ENCODE measurements around the gene CCSER1. TPM values are rescaled to one million over a fixed set of nuclear protein-coding genes. Genes with fewer than 3 reads are reported as not detected.

CCSER1 gene
- total RNA-seq, 2 donors from 2014 or later, result 1.5 to 2.7 TPM

DNA sequence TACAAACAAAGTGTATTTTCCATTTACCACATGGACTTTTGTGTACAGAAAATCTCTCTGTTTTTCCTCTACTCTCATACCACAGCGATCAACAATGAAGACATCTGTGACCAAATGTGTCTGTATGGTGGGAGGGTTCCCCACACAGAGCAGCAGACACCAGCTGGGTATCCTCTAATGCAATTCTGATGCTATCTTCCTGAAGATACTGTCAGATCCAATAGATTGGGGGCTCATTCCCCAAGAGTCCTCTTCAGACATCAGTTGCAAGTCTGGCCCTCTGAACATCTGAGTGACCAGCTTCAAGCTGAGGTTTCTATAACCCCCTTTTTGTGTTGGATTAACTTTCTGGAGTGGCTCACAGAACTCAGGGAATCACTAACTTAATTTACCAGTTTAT lies 659.4 kb downstream of the CCSER1 start:
- Histone ChIP-seq H3K4me1 (ENCODE audit: control insufficient read depth in 1 of 2, low read depth in 2 of 2) (no peaks in the 10 kb centered on the region), H3K27ac (no peak overlapping the region), H3K4me3 (no peak overlapping the region)

DNA sequence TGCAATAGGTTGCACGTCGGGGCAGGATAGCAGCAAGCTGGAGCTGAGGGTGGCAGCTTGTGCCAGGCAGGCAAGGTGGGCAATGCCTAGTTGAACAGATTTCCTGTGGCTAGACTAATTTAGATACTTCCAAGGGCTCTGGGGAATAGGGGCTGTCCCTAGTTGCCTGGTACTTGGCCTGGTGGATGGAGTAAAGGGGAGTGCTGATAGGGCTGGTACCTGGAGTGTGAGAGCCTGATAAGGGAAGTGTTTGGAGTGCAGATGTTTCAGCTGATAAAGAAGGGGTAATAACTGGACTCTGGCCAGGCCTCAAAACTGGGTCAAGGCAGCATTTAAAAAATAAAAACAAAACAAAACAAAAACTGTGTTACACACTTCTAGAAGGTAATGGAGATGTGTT lies 665.5 kb downstream of the CCSER1 start:
- TF ChIP-seq, protein P1, sequence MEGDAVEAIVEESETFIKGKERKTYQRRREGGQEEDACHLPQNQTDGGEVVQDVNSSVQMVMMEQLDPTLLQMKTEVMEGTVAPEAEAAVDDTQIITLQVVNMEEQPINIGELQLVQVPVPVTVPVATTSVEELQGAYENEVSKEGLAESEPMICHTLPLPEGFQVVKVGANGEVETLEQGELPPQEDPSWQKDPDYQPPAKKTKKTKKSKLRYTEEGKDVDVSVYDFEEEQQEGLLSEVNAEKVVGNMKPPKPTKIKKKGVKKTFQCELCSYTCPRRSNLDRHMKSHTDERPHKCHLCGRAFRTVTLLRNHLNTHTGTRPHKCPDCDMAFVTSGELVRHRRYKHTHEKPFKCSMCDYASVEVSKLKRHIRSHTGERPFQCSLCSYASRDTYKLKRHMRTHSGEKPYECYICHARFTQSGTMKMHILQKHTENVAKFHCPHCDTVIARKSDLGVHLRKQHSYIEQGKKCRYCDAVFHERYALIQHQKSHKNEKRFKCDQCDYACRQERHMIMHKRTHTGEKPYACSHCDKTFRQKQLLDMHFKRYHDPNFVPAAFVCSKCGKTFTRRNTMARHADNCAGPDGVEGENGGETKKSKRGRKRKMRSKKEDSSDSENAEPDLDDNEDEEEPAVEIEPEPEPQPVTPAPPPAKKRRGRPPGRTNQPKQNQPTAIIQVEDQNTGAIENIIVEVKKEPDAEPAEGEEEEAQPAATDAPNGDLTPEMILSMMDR (IDR thresholded peaks at IDR 0.05), result no peak
- Histone ChIP-seq H3K4me1 (ENCODE audit: control insufficient read depth in 1 of 2, low read depth in 2 of 2) (no peaks in the 10 kb centered on the region), H3K4me3 (no peak overlapping the region), H3K36me3 (no peaks in the 10 kb centered on the region), H3K27ac (no peak overlapping the region), H3K27me3 (replicated peaks; ENCODE audit: insufficient read depth) (no peaks in the 10 kb centered on the region), H3K9me3 (no peaks in the 10 kb centered on the region)
- no peak for DNase-seq (ENCODE audit: low spot score)
- no peak for ATAC-seq (ENCODE audit: insufficient number of reproducible peaks, low FRiP score, low read depth)

More for the DNA sequence above, 659.4 kb downstream of the CCSER1 start:
- TF ChIP-seq, protein P1 (IDR thresholded peaks at IDR 0.05), result no peak
- no peaks in the 10 kb centered on the region for H3K36me3 ChIP-seq
- no peaks in the 10 kb centered on the region for H3K27me3 ChIP-seq (replicated peaks; ENCODE audit: insufficient read depth)
- no peaks in the 10 kb centered on the region for H3K9me3 ChIP-seq
- ATAC-seq (ENCODE audit: insufficient number of reproducible peaks, low FRiP score, low read depth) (no peak), DNase-seq (ENCODE audit: low spot score) (no peak)

DNA sequence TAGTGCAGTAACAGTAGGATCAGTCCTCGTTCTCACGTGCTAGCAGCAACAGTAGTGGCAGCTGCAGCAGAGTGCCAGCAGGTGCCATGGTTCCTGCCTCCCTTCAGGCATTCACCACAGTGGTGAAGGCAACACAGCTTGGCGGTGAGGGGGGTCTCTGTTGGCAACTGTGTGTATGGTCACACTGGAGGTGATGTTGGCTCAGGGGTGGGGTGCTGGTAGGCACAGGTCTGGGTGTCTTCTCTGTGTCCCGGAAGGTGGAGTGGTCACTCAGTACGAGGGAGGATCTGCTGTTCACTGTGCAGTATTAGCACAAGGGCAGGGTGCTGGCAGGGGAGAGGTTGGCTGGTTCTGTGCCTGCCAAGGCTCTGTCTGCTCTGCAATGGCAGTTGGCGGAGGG lies 671.8 kb downstream of the CCSER1 start:
- no peak for ATAC-seq (ENCODE audit: insufficient number of reproducible peaks, low FRiP score, low read depth)
- DNase-seq (ENCODE audit: low spot score), result no peak
- H3K27me3 ChIP-seq (replicated peaks; ENCODE audit: insufficient read depth), result no peaks in the 10 kb centered on the region
- no peaks in the 10 kb centered on the region for H3K9me3 ChIP-seq
- no peak overlapping the region for H3K27ac ChIP-seq
- no peaks in the 10 kb centered on the region for H3K36me3 ChIP-seq
- H3K4me3 ChIP-seq, result no peak overlapping the region
- H3K4me1 ChIP-seq (ENCODE audit: control insufficient read depth in 1 of 2, low read depth in 2 of 2), result no peaks in the 10 kb centered on the region
- TF ChIP-seq, protein P1 (IDR thresholded peaks at IDR 0.05), result no peak

DNA sequence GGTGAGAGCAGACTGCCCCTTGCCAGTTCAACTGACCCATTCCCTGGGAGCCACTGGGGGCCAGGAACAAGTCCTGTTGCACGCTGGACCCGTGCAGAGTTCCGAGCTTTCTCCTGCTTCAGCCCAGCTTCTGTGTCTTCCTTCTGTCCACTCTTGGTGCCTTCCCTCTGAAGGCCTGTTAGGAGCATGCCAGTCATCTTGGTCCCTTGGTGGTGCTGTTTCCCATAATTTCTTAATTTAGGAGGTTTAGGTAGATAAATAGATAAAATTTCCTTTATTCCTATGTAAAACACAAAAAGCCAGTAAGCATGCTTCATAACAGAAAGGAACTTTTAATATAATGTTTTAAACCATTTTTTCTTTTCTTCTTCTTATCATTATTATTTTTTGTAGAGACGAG lies 672.7 kb downstream of the CCSER1 start:
- Histone ChIP-seq H3K27ac (no peak overlapping the region), H3K4me3 (no peak overlapping the region), H3K27me3 (replicated peaks; ENCODE audit: insufficient read depth) (no peaks in the 10 kb centered on the region), H3K9me3 (no peaks in the 10 kb centered on the region), H3K36me3 (no peaks in the 10 kb centered on the region), H3K4me1 (ENCODE audit: control insufficient read depth in 1 of 2, low read depth in 2 of 2) (no peaks in the 10 kb centered on the region)
- ATAC-seq (ENCODE audit: insufficient number of reproducible peaks, low FRiP score, low read depth) (no peak), DNase-seq (ENCODE audit: low spot score) (no peak)
- TF ChIP-seq, protein P1 (IDR thresholded peaks at IDR 0.05), result no peak

DNA sequence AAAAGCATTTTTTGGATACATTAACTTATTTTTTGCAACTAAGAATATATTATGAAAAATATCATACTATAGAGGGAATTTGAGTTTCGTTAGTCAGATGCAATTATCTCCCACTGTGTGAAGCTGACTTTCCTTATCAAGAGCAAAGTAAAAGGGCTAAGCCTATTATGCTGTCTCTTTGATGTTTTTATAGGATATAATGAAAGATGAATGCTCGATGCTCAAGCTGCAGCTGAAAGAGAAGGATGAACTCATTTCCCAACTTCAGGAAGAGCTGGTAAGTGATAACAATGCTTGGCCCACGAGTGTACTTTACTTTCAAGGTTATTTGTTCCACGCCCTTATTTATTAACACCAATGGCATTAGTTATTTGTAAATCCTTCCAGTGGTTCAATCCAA lies 688.4 kb downstream of the CCSER1 start:
- no peak overlapping the region for H3K27ac ChIP-seq
- no peaks in the 10 kb centered on the region for H3K27me3 ChIP-seq (replicated peaks; ENCODE audit: insufficient read depth)
- TF ChIP-seq, protein P1 (IDR thresholded peaks at IDR 0.05), result no peak
- no peaks in the 10 kb centered on the region for H3K4me1 ChIP-seq (ENCODE audit: control insufficient read depth in 1 of 2, low read depth in 2 of 2)
- no peak overlapping the region for H3K4me3 ChIP-seq
- no peak for ATAC-seq (ENCODE audit: insufficient number of reproducible peaks, low FRiP score, low read depth)
- no peaks in the 10 kb centered on the region for H3K9me3 ChIP-seq
- DNase-seq (ENCODE audit: low spot score), result no peak
- H3K36me3 ChIP-seq, result no peaks in the 10 kb centered on the region

All from thoracic aorta (tissue), 2 donors.